ENCODE data around the gene ANTXRL. TPM values are rescaled to one million over a fixed set of nuclear protein-coding genes. Genes with fewer than 3 reads are reported as not detected.
A peak's percentile ranks its signal among the peaks of the same experiment; 100 is the strongest.
"Not testable (repeated sequence)": the region's sequence is repeated elsewhere in the genome, so short reads cannot be mapped to it uniquely, and the experiment has no call there.

ANTXRL gene
- total RNA-seq, 1 donor from 2014 or later, result not detected

GRCh38 chr10:46310851-46311250 is 24.1 kb downstream of the ANTXRL start:
- Histone ChIP-seq H3K4me1 (ENCODE audit: insufficient read depth, low read length) (peaks cover 3% of the 10 kb centered on the region), H3K4me3 (ENCODE audit: insufficient read depth, low read depth, low read length) (no peak overlapping the region), H3K9me3 (ENCODE audit: insufficient read depth, low read depth, low read length) (no peaks in the 10 kb centered on the region), H3K4me2 (ENCODE audit: low read length) (no peak overlapping the region), H4K20me1 (ENCODE audit: insufficient read depth, low read length) (no peaks in the 10 kb centered on the region), H2AFZ (ENCODE audit: low read depth, low read length) (no peak overlapping the region), H3K27me3 (ENCODE audit: insufficient read depth, low read length) (no peaks in the 10 kb centered on the region), H3K9ac (ENCODE audit: low read length) (no peak overlapping the region), H3K27ac (ENCODE audit: low read depth, low read length) (no peak overlapping the region), H3K36me3 (ENCODE audit: insufficient read depth, low read length) (no peaks in the 10 kb centered on the region), H3K79me2 (ENCODE audit: insufficient read depth, low read length) (no peaks in the 10 kb centered on the region)
- Mint-ChIP-seq H3K4me1 (ENCODE audit: low read depth, unreplicated experiment) (peaks cover 21% of the 10 kb centered on the region), H3K36me3 (ENCODE audit: low read depth, unreplicated experiment) (no peaks in the 10 kb centered on the region), H3K4me3 (ENCODE audit: unreplicated experiment) (no peak overlapping the region), H3K9me3 (ENCODE audit: unreplicated experiment) (no peaks in the 10 kb centered on the region), H3K27ac (ENCODE audit: unreplicated experiment) (no peak overlapping the region), H3K27me3 (ENCODE audit: low read depth, unreplicated experiment) (peaks cover 25% of the 10 kb centered on the region)
- DNase-seq (ENCODE audit: low read depth) (no peak), FAIRE-seq (no peak)
- TF ChIP-seq EZH2 (IDR thresholded peaks at IDR 0.05; ENCODE audit: insufficient read depth, low read length) (no peak), CTCF (IDR thresholded peaks at IDR 0.05; ENCODE audit: insufficient read depth, low read depth, low read length) (no peak)

- Mint-ChIP-seq H3K4me3 (ENCODE audit: unreplicated experiment) (no peak overlapping the region), H3K36me3 (ENCODE audit: low read depth, unreplicated experiment) (no peaks in the 10 kb centered on the region), H3K9me3 (ENCODE audit: unreplicated experiment) (no peaks in the 10 kb centered on the region), H3K27ac (ENCODE audit: unreplicated experiment) (no peak overlapping the region), H3K4me1 (ENCODE audit: low read depth, unreplicated experiment) (peaks cover 23% of the 10 kb centered on the region), H3K27me3 (ENCODE audit: low read depth, unreplicated experiment) (peaks cover 18% of the 10 kb centered on the region)
- DNase-seq (ENCODE audit: low read depth) (no peak), FAIRE-seq (no peak)
- Histone ChIP-seq H3K9ac (ENCODE audit: low read length) (no peak overlapping the region), H3K4me2 (ENCODE audit: low read length) (no peak overlapping the region), H4K20me1 (ENCODE audit: insufficient read depth, low read length) (no peaks in the 10 kb centered on the region), H2AFZ (ENCODE audit: low read depth, low read length) (no peak overlapping the region), H3K4me3 (ENCODE audit: insufficient read depth, low read depth, low read length) (no peak overlapping the region), H3K27ac (ENCODE audit: low read depth, low read length) (no peak overlapping the region), H3K79me2 (ENCODE audit: insufficient read depth, low read length) (no peaks in the 10 kb centered on the region), H3K9me3 (ENCODE audit: insufficient read depth, low read depth, low read length) (no peaks in the 10 kb centered on the region), H3K36me3 (ENCODE audit: insufficient read depth, low read length) (no peaks in the 10 kb centered on the region), H3K27me3 (ENCODE audit: insufficient read depth, low read length) (no peaks in the 10 kb centered on the region), H3K4me1 (ENCODE audit: insufficient read depth, low read length) (peaks cover 3% of the 10 kb centered on the region)
- TF ChIP-seq EZH2 (IDR thresholded peaks at IDR 0.05; ENCODE audit: insufficient read depth, low read length), result no peak
- TF ChIP-seq CTCF (IDR thresholded peaks at IDR 0.05; ENCODE audit: insufficient read depth, low read depth, low read length), result no peak
Observed at GRCh38 chr10:46311501-46311951, 24.7 kb downstream of the ANTXRL start.

GRCh38 chr10:46311961-46312431 is 25.2 kb downstream of the ANTXRL start:
- peak; percentile 11 for DNase-seq (ENCODE audit: low read depth)
- not testable (repeated sequence) for H3K36me3 ChIP-seq (ENCODE audit: insufficient read depth, low read length); H3K9ac ChIP-seq (ENCODE audit: low read length); H3K4me3 ChIP-seq (ENCODE audit: insufficient read depth, low read depth, low read length); H3K9me3 Mint-ChIP-seq (ENCODE audit: unreplicated experiment); H2AFZ ChIP-seq (ENCODE audit: low read depth, low read length); H3K36me3 Mint-ChIP-seq (ENCODE audit: low read depth, unreplicated experiment); H3K4me1 ChIP-seq (ENCODE audit: insufficient read depth, low read length); H3K4me3 Mint-ChIP-seq (ENCODE audit: unreplicated experiment); H3K79me2 ChIP-seq (ENCODE audit: insufficient read depth, low read length); H3K27me3 ChIP-seq (ENCODE audit: insufficient read depth, low read length); H3K27ac Mint-ChIP-seq (ENCODE audit: unreplicated experiment); H3K27ac ChIP-seq (ENCODE audit: low read depth, low read length); H3K9me3 ChIP-seq (ENCODE audit: insufficient read depth, low read depth, low read length); H3K4me2 ChIP-seq (ENCODE audit: low read length); H4K20me1 ChIP-seq (ENCODE audit: insufficient read depth, low read length); FAIRE-seq
- H3K4me1 Mint-ChIP-seq (ENCODE audit: low read depth, unreplicated experiment), result peaks cover 23% of the 10 kb centered on the region
- peaks cover 14% of the 10 kb centered on the region for H3K27me3 Mint-ChIP-seq (ENCODE audit: low read depth, unreplicated experiment)

Measured in astrocyte (in vitro differentiated cells and primary cell).